H1 (cell line): ENCODE measurements around the gene DUSP10. TPM values are rescaled to one million over a fixed set of nuclear protein-coding genes. Genes with fewer than 3 reads are reported as not detected.

Experiments used
- BCL11A ChIP-seq, 2 experiments: IDR thresholded peaks; one replicate each; pipeline ENCODE4 v1.6.1; 2011; ENCODE audit warnings: low read depth in 2 of 2, low read length in 2 of 2, mild to moderate bottlenecking in 2 of 2
- CEBPB ChIP-seq: IDR thresholded peaks from 2 replicates; pipeline ENCODE4 v1.6.1; 2012; ENCODE audit warnings: low read depth, low read length
- CHD7 ChIP-seq: fragments of 300-600 bp; sonication (generic); IDR thresholded peaks from 2 replicates; pipeline ENCODE4 v1.7.1; 2012; ENCODE audit warnings: low read length, moderate library complexity, mild to moderate bottlenecking, inconsistent platforms; ENCODE audit not compliant: insufficient replicate concordance
- GABPA ChIP-seq: IDR thresholded peaks from 2 replicates; pipeline ENCODE4 v1.6.1; 2011; ENCODE audit warnings: mild to moderate bottlenecking, low read length, moderate library complexity, borderline replicate concordance; ENCODE audit not compliant: insufficient read depth
- HDAC6 ChIP-seq: IDR thresholded peaks from one replicate; pipeline ENCODE4 v1.7.1; 2012; ENCODE audit warnings: low read depth, mild to moderate bottlenecking, inconsistent platforms, low read length, moderate library complexity
- POLR2A ChIP-seq, 2 experiments: IDR thresholded peaks; 1 replicate in 1 of 2; 2 replicates in 1 of 2; pipeline ENCODE4 v1.6.1; 2011; ENCODE audit warnings: low read depth in 2 of 2, low read length in 2 of 2, mild to moderate bottlenecking in 2 of 2; ENCODE audit errors: control extremely low read depth in 1 of 2
- RBBP5 ChIP-seq: IDR thresholded peaks from 2 replicates; pipeline ENCODE4 v1.7.1; 2012; ENCODE audit warnings: low read depth, mild to moderate bottlenecking, inconsistent platforms, low read length, moderate library complexity, borderline replicate concordance
- SIN3A ChIP-seq, 2 experiments: IDR thresholded peaks in 1 of 2; conservative IDR thresholded peaks in 1 of 2; 2 replicates each; pipeline ENCODE4 v1.6.1; 2011 to 2012; ENCODE audit warnings: low read length in 2 of 2, improper control_type of control experiment in 1 of 2, low read depth in 1 of 2, mild to moderate bottlenecking in 1 of 2
- SP4 ChIP-seq: IDR thresholded peaks from 2 replicates; pipeline ENCODE4 v1.6.1; 2012; ENCODE audit warnings: low read length, inconsistent platforms
- TAF7 ChIP-seq: optimal IDR thresholded peaks from 2 replicates; pipeline ENCODE3; 2011; ENCODE audit warnings: low read depth, mild to moderate bottlenecking, inconsistent platforms, low read length, moderate library complexity, borderline replicate concordance
- TBP ChIP-seq: IDR thresholded peaks from 2 replicates; pipeline ENCODE4 v1.6.1; 2011; ENCODE audit warnings: low read depth, low read length, improper control_type of control experiment
- polyA plus RNA-seq, 7 experiments: library from polyadenylated mRNA; depleted of rRNA in 3 of 7; stranded (reverse) in 5 of 7; unstranded in 2 of 7; fragments of >200 nt in 5 of 7; fragments of 200-250 nt in 2 of 7; gene quantifications; 1 replicate in 5 of 7; 2 replicates in 1 of 7; 4 replicates in 1 of 7; pipeline versions ENCODE4 v1.2.1 to v1.2.3, GENCODE V29; 2011 to 2013; ENCODE audit warnings: missing spikeins in 2 of 7, mixed read lengths in 2 of 7
- total RNA-seq: library from RNA; stranded (reverse); fragmentation: NEBNext Ultra II Directional; extraction: Animal tissue kit (Norgen Biotek cat#: 25700); gene quantifications from 2 replicates; pipeline ENCODE4 v1.2.1, GENCODE V29; 2021

Gene DUSP10
- total and polyA plus RNA-seq, 2 of the 8 experiments (the other 6 are each of a cell fraction or from before 2014, with no cell fraction given): 1.2 TPM

- TF ChIP-seq CHD7: no peak
- TF ChIP-seq TBP: no peak
- TF ChIP-seq GABPA: no peak
- no peak for TF ChIP-seq HDAC6
- TF ChIP-seq CEBPB: no peak
- TF ChIP-seq SP4: no peak
- TF ChIP-seq TAF7: no peak
- TF ChIP-seq POLR2A (IDR thresholded peaks at IDR 0.05; ENCODE audit: control extremely low read depth in 1 of 2, low read depth in 2 of 2, low read length in 2 of 2): no peak
- TF ChIP-seq RBBP5: no peak
- TF ChIP-seq SIN3A (conservative IDR thresholded peaks at IDR 0.05 in 1 of 2, IDR thresholded peaks at IDR 0.05 in 1 of 2; ENCODE audit: low read depth in 1 of 2, low read length in 2 of 2): no peak
- no peak for TF ChIP-seq BCL11A (IDR thresholded peaks at IDR 0.05; ENCODE audit: low read depth in 2 of 2, low read length in 2 of 2)
- TF ChIP-seq, all 59 proteins: peak for 0
These were observed 68.9 kb downstream of the DUSP10 start (continued) for GRCh38 chr1:221672965-221673364.
